M059J (cell line): Measurements from ENCODE around the gene TESK1. TPM values are rescaled to one million over a fixed set of nuclear protein-coding genes. Genes with fewer than 3 reads are reported as not detected.

ENCODE experiments used
- DNase-seq: peaks from one replicate; pipeline ENCODE4 v3.0.0-alpha.2; 2012; ENCODE audit warnings: low read depth
- total RNA-seq: library from RNA; depleted of rRNA; stranded (reverse); fragments of >200 nt; shearing (Covaris generic); gene quantifications from 2 replicates; pipeline ENCODE4 v1.2.3, GENCODE V29; 2014; rRNA removed

The TESK1 gene
- total RNA-seq, 1 experiment from 2014 or later: 11.0 TPM

DNA sequence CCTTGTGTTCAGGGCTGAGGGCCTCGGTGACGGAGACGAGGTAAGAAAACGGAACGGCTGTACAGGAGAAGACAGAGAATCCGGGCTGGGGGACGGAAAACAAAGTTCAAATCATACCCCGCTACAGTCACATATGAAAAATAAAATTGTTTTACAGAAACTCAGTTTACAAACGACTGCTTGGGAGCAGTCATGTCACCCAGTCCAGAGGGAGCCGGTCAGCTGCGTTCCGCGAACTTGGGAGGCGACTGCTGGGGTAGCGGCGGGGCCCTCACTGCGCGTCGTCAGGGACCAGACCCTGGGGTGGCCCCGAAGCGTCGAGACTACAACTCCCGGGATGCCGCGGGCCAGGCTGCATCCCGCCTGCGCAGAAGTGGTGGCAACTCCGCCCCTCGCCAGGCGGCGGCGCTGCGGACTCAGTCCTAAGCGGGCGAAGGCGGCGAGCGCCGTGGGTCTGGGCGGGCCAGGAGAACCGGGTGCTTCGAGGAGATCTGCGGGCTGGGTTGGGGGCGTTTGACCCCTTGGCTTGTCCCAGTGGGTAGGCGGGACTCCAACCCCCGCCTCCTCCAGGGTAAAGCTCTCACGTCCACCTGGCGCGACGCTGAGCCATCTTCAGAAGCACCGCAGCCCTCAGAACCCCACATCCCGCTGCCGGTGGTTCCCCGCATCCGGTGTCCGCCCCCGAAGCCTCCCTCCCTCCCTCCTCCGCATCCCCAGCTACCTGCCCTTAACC, 41.6 kb downstream of the TESK1 start:
- peak; percentile 88 for DNase-seq

DNA sequence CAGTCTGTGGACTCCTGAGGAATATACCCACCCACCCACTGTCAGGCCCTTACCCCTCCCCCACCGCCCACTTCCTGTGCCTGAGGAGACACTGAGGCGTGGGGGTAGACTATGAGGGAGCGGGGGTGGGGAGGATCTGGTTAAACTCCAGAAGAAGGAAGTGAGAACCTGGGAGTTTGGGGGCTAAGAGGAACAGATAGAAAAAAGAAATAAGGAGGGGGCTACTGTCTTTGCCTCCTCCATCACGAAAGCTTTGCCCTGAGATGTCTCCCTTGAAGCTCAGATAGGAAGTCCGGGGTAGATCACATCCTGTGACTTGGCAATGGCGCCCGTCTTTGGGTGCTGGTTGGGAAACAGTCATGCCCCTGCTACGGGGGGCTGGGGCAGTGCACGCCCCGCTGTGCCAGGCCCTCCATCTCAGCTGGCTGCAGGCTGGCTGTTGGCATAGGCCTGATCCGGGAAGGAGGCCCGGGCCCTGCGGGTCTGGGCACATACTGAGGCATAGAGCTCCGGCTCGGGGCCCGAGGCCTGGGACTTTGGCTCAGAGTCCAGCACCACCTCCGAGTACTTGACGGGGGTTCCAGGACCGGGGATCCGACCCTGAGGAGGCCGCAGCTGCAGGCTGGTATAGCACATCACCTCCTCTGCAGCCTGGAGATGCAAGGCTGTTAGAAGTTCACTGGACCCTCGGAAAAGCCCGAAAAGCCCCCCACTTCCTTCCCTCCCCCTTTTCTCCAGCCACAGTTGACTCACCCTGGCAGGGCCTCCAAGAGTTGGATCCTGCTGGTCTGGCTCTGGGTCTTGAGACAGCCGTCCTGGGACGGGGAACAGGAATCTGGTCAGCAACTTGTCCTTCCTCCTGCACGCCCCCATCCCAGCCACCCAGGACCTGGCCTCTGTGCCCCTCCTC, 44.6 kb downstream of the TESK1 start:
- DNase-seq: no peak

DNA sequence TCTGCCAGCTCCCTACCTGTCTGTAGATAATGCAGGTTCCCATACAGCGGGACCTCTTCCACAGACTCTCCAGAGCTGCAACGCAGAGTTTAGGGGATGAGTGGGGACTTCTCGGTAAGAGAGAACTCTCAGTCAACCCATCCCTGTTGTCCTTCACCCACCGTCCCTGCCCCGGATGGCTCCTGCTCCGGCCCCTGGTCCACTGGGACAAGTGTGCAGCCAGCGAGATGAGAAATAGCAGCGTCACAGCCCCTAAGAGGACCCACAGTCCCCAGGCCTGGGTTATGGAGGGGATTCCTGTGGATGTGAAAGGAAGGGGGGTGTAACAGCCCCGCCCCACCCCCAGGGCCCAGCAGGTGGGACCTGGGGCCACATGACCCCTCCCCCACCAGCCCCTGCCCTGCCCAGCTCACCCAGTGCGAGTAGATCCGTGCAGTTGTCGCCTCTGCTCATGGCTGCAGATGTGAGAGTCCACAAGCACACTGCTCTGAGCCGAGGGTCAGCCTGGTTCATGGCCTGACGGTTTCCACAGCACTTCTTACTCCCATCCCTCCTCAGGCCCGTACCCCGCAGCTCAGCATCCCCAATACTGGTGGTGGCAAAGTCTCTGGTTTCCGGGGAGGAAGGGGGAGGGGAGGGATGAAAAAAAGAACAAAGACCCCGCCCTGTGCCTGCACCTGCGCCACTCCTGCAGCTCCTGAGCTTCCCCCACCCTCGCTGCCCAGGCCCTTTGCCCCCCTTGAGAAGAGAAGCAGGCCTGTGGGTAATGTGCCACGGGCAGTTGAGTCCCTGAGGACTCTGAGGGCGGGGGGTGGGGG, 45.5 kb downstream of the TESK1 start, which contains the start of gene SIT1:
Gene SIT1 (minus strand): TSS at position 591 of the 818 bp plus-strand sequence. CDS start 78 bp downstream, at position 513.
- no peak for DNase-seq

DNA sequence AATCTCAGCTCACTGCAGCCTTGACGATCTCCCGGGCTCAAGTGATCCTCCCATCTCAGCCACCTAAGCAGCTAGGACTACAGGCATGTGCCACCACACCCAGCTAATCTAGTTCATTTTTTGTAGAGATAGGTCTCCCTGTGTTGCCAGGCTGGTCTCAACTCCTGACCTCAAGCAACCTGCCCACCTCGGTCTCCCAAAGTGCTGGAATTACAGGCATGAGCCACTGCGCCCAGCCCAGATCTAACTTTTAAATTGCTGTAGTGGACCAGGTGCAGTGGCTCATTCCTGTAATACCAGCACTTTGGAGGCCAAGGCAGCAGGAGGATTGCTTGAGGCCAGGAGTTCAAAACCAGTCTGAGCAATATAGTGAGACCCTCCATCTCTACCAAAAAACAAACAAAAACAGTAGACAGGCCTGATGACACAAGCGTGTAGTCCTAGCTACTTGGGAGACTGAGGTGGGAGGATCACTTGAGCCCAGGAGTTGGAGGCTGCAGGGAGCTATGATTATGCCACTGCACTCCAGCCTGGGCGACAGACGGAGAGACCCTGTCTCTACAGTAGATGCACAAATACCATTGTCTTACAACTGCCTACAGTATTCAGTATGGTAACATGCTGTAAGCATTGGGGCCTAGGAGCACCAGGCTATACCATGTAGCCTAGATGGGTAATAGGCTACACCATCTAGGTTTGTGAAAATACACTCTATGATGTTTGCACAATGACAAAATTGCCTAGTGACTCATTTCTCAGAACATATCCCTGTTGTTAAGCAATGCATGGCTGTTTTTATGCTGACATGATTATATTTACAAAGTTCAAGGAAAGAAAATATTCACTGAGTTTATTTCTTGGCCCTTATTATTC, 47.1 kb downstream of the TESK1 start:
- peak; percentile 36 for DNase-seq

DNA sequence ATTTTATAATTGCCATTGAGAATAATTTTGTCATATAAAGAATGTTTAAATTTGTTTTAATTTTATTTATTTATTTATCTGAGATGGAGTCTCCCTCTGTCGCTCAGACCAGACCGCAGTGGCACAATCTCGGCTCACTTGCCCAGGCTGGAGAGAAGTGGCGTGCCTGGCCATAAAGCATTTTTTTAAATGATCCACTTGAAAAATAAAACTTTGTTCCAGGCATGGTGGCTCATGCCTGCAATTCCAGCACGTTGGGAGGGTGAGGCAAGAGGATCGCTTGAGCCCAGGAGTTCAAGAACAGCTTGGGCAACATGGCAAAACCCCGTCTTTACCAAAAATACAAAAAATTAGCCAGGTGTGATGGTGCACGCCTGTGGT, 47.8 kb downstream of the TESK1 start:
- no peak for DNase-seq

DNA sequence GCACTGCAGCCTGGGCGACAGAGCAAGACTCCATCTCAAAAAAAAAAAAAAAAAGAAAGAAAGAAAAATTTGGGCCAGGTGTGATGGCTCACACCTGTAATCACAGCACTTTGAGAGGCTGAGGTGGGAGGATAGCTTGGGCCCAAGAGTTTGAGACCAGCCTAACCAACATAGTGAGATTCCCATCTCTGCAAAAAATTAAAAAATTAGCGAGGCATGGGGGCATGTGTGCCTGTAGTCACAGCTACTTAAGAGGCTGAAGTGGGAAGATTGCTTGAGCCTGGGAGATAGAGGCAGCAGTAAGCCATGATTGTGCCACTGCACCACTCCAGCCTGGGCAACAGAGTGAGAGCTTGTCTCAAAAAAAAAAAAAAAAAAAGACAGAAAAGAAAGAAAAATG, 48.5 kb downstream of the TESK1 start:
- no peak for DNase-seq

DNA sequence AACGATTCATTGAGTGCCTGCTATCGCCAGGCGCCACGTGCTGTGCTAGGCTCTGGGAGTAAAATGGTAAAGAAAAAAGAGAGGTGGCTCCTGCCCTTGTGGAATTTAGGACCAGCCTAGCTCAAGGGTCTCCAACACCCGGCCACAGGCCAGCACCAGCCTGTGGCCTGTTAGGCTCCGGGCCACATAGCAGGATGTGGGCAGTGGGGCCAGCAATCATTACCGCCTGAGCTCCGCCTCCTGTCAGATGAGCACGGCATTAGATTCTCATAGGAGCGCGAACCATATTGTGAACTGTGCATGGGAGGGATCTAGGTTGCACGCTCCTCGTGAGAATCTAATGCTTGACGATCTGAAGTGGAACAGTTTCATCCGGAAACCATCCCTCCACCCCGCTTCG, 51.3 kb downstream of the TESK1 start:
- DNase-seq: no peak

DNA sequence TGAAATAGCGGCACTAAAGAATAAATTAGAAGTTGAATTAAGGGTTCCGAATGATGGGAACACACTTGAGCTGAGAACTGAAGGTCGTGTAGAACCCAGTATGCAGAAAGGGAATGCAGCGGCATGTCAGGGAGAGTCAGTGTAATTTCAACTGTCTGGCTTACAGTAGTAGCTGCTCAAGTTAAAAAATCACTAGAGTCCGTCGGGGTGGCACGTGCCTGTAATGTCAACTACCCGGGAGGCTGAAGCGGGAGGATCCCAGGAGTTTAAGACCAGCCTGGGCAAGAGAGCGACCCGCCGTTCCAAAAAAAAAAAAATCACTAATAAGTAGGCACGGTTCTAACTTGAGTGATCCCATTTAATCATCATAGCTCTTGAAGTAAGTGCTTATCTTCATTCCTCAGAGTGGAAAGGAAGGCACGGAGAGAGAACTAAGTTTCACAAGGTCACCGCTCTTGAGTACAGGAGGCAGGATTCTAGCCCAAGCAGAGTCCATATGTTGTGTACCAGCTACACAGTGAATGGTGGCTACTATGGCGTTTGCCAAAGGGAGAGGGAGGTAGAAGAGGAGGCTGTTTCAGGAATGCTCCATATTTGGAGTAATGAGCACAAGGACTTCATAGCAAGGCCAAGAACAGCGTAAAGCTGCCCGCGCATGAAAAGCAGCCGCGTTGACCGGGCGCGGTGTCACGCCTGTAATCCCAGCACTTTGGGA, 51.9 kb downstream of the TESK1 start:
- no peak for DNase-seq

DNA sequence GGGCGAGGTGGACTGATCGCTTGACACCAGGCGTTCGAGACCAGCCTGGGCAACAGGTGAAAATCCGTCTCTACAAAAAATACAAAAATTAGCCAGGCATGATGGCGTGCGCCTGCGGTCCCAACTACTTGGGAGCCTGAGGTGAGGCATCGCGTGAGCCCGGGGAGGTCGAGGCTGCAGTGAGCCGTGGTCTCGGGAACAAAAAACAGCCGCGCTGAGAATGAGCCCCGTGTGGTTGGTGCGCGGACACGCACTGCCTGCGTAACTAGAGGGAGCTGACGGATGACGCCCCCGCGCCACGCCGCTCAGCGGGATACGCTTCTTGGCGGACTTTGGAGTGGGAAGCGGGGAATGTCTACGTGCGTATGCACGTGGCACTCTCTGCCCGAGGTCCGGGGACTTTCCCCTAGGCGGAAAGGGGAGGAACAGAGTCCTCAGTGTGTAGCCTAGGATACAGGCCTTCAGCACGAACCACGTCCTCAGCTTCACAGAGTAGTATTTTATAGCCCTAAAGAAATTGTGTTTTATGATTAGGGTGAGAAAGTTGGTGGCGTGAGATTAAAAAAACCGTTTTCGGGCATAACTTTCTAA, 52.6 kb downstream of the TESK1 start, which contains the start of gene RMRP:
Gene RMRP (minus strand): TSS at position 474 of the 591 bp plus-strand sequence.
- DNase-seq: peak; percentile 100

DNA sequence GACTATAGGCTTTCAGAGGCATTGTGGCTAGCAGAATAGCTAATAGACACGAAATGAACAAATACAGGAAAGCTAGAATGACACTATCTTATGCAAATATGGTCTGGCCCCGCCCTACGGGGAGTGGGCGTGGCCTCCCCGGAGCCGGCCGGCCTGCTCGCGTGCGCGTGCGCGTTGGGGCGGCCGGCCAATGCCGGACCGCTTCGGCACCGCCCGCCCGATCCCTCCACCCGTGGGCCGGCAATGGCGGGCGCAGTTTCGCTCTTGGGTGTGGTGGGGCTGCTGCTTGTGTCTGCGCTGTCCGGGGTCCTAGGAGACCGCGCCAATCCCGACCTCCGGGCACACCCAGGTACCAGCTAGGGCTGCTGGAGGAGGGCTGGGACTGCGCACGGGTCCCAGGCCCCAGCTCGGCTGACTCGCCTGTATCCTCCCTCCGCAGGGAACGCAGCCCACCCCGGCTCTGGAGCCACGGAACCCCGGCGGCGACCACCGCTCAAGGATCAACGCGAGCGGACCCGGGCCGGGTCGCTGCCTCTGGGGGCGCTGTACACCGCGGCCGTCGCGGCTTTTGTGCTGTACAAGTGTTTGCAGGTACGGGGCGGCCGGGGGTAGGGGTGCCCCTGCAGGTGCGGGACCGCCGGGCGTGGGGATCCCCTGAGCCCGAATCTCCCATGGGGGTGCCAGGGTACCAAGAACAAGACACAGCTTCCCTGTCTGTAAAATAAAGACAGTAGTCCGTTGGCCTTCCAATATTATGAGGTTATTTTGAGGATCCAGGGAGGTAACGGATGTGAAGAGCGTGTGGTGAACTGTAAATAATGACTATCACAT, 53.3 kb downstream of the TESK1 start, which contains the start of gene CCDC107:
Gene CCDC107 (plus strand): TSS at position 156 of the 831 bp plus-strand sequence. CDS start 88 bp downstream, at position 244.
- DNase-seq: peak; percentile 76

DNA sequence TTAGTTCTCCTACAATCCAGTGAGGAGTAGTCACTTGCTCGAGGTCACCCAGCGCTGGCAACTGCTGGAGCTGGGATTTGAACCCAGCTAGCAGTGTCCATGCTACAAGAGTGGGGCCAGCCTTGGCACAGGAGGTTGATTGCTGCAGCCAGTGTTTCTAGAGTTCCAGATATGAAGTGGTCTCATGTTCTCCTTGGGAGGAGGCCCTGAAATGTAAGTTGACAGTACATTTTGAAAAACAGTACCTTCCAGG, 53.8 kb downstream of the TESK1 start:
- DNase-seq: peak; percentile 84

DNA sequence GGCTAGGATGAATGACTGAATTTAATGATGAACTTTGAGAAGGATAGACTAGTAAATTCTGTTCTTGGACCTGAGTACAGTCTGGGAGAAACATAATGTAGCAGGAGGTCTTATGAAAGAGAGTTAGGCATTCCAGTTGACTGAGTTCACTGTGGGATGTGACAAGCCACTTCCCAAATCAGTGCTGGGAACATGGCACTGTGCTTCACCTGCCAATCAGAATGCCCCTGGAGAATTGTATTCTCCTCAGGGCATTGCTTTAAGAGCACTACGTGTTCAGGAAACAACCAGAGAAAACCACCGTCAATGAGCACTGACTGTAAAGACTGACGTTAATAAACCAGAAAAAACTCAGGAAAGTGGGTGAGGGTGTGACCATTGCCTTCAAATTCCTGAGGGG, 54.3 kb downstream of the TESK1 start:
- DNase-seq: peak; percentile 98

Other genes starting within 250 kb of the TESK1 start
- gene RUSC2, start 115.2 kb upstream of the TESK1 start, total RNA-seq: 11.5 and 24.3 TPM in 2 replicates
- 0.05 and 4.1 TPM in 2 replicates for gene CD72, start 13.2 kb downstream of the TESK1 start, total RNA-seq
- not detected in 2 replicates for gene SIT1, start 45.7 kb downstream of the TESK1 start, total RNA-seq
- 4,274 and 18,093 TPM in 2 replicates for gene RMRP, start 52.8 kb downstream of the TESK1 start, total RNA-seq
- gene CCDC107, start 53.0 kb downstream of the TESK1 start, total RNA-seq: 4.5 and 7.3 TPM in 2 replicates
- gene ARHGEF39, start 59.9 kb downstream of the TESK1 start, total RNA-seq: 3.0 and 5.7 TPM in 2 replicates
- 38.2 and 67.0 TPM in 2 replicates for gene CA9, start 68.7 kb downstream of the TESK1 start, total RNA-seq
- 7.0 and 12.1 TPM in 2 replicates for gene TPM2, start 84.7 kb downstream of the TESK1 start, total RNA-seq
- 110 and 215 TPM in 2 replicates for gene TLN1, start 126.9 kb downstream of the TESK1 start, total RNA-seq
- gene CREB3, start 127.4 kb downstream of the TESK1 start, total RNA-seq: 133 and 168 TPM in 2 replicates
- gene GBA2, start 144.0 kb downstream of the TESK1 start, total RNA-seq: 19.6 and 22.2 TPM in 2 replicates
- gene RGP1, start 144.0 kb downstream of the TESK1 start, total RNA-seq: 17.5 and 22.4 TPM in 2 replicates
- not detected in 2 replicates for gene MSMP, start 149.0 kb downstream of the TESK1 start, total RNA-seq
- gene NPR2, start 186.3 kb downstream of the TESK1 start, total RNA-seq: 4.4 and 7.6 TPM in 2 replicates
- 0.86 and 2.3 TPM in 2 replicates for gene SPAG8, start 207.0 kb downstream of the TESK1 start, total RNA-seq
- 53.5 and 92.9 TPM in 2 replicates for gene HINT2, start 209.8 kb downstream of the TESK1 start, total RNA-seq
- not detected in 2 replicates for gene FAM221B, start 223.5 kb downstream of the TESK1 start, total RNA-seq
- 1.9 and 4.2 TPM in 2 replicates for gene TMEM8B, start 224.0 kb downstream of the TESK1 start, total RNA-seq